ENCODE measurements around the gene MFSD6.

The MFSD6 gene

DNA sequence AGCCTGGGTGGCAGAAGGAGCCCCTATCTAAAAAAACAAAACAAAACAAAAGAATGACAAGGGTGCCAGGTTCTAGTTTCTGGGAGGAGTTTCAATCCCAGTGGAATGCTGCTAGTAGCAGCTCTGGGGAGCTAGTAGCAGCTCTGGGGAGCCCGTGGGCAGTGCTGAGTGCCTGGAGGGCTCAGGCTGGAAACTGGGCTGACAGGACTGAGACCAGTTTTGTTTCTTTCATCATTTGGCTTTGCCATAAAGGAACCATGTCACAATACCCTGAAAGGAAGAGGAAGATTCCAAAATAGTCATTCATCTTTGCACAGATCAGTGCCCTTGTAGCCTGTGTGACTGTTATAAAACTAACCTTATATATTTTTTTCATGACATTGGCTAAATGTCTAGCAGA is 10.6 kb downstream of the MFSD6 start (continued):
- no peak for TF ChIP-seq PRDM10 (tag by site-specific recombination; IDR thresholded peaks at IDR 0.05)
- no peak for TF ChIP-seq ZBTB21 (tag by site-specific recombination; IDR thresholded peaks at IDR 0.05)
- no peak for TF ChIP-seq SP2 (tag by site-specific recombination; IDR thresholded peaks at IDR 0.05)
- TF ChIP-seq ZNF24 (tag by site-specific recombination; IDR thresholded peaks at IDR 0.05) = no peak
- no peak for TF ChIP-seq ZBTB7A (tag by site-specific recombination; IDR thresholded peaks at IDR 0.05; ENCODE audit: low read depth)
- no peak for TF ChIP-seq ZNF169 (tag by site-specific recombination; IDR thresholded peaks at IDR 0.05)
- no peak for TF ChIP-seq ZNF776 (tag by site-specific recombination; IDR thresholded peaks at IDR 0.05; ENCODE audit: borderline replicate concordance)
- no peak for TF ChIP-seq ZNF664 (tag by site-specific recombination; IDR thresholded peaks at IDR 0.05)
- TF ChIP-seq, protein P1, sequence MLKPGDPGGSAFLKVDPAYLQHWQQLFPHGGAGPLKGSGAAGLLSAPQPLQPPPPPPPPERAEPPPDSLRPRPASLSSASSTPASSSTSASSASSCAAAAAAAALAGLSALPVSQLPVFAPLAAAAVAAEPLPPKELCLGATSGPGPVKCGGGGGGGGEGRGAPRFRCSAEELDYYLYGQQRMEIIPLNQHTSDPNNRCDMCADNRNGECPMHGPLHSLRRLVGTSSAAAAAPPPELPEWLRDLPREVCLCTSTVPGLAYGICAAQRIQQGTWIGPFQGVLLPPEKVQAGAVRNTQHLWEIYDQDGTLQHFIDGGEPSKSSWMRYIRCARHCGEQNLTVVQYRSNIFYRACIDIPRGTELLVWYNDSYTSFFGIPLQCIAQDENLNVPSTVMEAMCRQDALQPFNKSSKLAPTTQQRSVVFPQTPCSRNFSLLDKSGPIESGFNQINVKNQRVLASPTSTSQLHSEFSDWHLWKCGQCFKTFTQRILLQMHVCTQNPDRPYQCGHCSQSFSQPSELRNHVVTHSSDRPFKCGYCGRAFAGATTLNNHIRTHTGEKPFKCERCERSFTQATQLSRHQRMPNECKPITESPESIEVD (tag by site-specific recombination; IDR thresholded peaks at IDR 0.05) = no peak
- TF ChIP-seq, protein P2, sequence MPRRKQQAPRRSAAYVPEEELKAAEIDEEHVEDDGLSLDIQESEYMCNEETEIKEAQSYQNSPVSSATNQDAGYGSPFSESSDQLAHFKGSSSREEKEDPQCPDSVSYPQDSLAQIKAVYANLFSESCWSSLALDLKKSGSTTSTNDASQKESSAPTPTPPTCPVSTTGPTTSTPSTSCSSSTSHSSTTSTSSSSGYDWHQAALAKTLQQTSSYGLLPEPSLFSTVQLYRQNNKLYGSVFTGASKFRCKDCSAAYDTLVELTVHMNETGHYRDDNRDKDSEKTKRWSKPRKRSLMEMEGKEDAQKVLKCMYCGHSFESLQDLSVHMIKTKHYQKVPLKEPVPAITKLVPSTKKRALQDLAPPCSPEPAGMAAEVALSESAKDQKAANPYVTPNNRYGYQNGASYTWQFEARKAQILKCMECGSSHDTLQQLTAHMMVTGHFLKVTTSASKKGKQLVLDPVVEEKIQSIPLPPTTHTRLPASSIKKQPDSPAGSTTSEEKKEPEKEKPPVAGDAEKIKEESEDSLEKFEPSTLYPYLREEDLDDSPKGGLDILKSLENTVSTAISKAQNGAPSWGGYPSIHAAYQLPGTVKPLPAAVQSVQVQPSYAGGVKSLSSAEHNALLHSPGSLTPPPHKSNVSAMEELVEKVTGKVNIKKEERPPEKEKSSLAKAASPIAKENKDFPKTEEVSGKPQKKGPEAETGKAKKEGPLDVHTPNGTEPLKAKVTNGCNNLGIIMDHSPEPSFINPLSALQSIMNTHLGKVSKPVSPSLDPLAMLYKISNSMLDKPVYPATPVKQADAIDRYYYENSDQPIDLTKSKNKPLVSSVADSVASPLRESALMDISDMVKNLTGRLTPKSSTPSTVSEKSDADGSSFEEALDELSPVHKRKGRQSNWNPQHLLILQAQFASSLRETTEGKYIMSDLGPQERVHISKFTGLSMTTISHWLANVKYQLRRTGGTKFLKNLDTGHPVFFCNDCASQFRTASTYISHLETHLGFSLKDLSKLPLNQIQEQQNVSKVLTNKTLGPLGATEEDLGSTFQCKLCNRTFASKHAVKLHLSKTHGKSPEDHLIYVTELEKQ (tag by site-specific recombination; IDR thresholded peaks at IDR 0.05; ENCODE audit: borderline replicate concordance) = no peak
- TF ChIP-seq ZNF600 (tag by site-specific recombination; IDR thresholded peaks at IDR 0.05) = no peak

- peaks cover 5% of the 10 kb centered on the region for H3K4me1 ChIP-seq (ENCODE audit: control insufficient read depth, insufficient read depth, low read length)
- POLR2A ChIA-PET = no interaction called here
- CTCF ChIA-PET = no interaction called here
- H3K4me3 ChIP-seq (ENCODE audit: low read depth, low read length) = no peak overlapping the region
- no peaks in the 10 kb centered on the region for H3K9me3 ChIP-seq (ENCODE audit: control insufficient read depth, insufficient read depth, low read depth, low read length)
- H3K27ac ChIP-seq (ENCODE audit: extremely low read depth, low read depth, low read length) = no peak overlapping the region
- no peaks in the 10 kb centered on the region for H3K36me3 ChIP-seq (ENCODE audit: control insufficient read depth in 2 of 2, insufficient read depth in 1 of 2, low read length in 2 of 2)
- TF ChIP-seq ZNF707 (tag by site-specific recombination; IDR thresholded peaks at IDR 0.05) (no peak), ZNF155 (tag by site-specific recombination; IDR thresholded peaks at IDR 0.05) (no peak), ZNF280D (tag by site-specific recombination; IDR thresholded peaks at IDR 0.05) (no peak), ZXDB (tag by site-specific recombination; IDR thresholded peaks at IDR 0.05) (no peak), MYNN (tag by site-specific recombination; IDR thresholded peaks at IDR 0.05; ENCODE audit: borderline replicate concordance) (no peak), ZNF701 (tag by site-specific recombination; IDR thresholded peaks at IDR 0.05) (no peak), HOXD13 (CRISPR knock-in tag; IDR thresholded peaks at IDR 0.05; ENCODE audit: borderline replicate concordance) (no peak), KLF7 (tag by site-specific recombination; IDR thresholded peaks at IDR 0.05; ENCODE audit: borderline replicate concordance) (no peak), PRDM1 (tag by site-specific recombination; IDR thresholded peaks at IDR 0.05) (no peak), ZFP41 (tag by site-specific recombination; IDR thresholded peaks at IDR 0.05; ENCODE audit: borderline replicate concordance) (no peak), ZNF549 (tag by site-specific recombination; IDR thresholded peaks at IDR 0.05) (no peak), ZNF24 (tag by site-specific recombination; IDR thresholded peaks at IDR 0.05) (no peak), ZNF610 (tag by site-specific recombination; IDR thresholded peaks at IDR 0.05; ENCODE audit: borderline replicate concordance) (no peak), ZNF626 (tag by site-specific recombination; IDR thresholded peaks at IDR 0.05) (no peak)
- TF ChIP-seq, protein P3, sequence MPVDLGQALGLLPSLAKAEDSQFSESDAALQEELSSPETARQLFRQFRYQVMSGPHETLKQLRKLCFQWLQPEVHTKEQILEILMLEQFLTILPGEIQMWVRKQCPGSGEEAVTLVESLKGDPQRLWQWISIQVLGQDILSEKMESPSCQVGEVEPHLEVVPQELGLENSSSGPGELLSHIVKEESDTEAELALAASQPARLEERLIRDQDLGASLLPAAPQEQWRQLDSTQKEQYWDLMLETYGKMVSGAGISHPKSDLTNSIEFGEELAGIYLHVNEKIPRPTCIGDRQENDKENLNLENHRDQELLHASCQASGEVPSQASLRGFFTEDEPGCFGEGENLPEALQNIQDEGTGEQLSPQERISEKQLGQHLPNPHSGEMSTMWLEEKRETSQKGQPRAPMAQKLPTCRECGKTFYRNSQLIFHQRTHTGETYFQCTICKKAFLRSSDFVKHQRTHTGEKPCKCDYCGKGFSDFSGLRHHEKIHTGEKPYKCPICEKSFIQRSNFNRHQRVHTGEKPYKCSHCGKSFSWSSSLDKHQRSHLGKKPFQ (tag by site-specific recombination; IDR thresholded peaks at IDR 0.05) = no peak
Measured at GRCh38 chr2:190420801-190421200, 12.6 kb downstream of the MFSD6 start.
